Upper lobe of right lung (tissue), 1 donor: Measurements from ENCODE around the gene PDPK1. TPM values are rescaled to one million over a fixed set of nuclear protein-coding genes. Genes with fewer than 3 reads are reported as not detected.

Experiments used
- ATAC-seq: fragments of 200-7000 bp; cut with Tn5 transposase; one replicate; pipeline ENCODE4 v1.9.1; 2020; ENCODE audit warnings: mild to moderate bottlenecking, moderate library complexity
- DNase-seq: peaks from one replicate; pipeline ENCODE4 v3.0.0-alpha.2; 2020
- H3K27ac ChIP-seq: fragments of 200-600 bp; one replicate; pipeline ENCODE4 v1.8.0; 2022
- H3K27me3 ChIP-seq: fragments of 200-600 bp; one replicate; pipeline ENCODE4 v1.8.0; 2022; ENCODE audit warnings: mild to moderate bottlenecking
- H3K36me3 ChIP-seq: fragments of 200-600 bp; one replicate; pipeline ENCODE4 v1.8.0; 2022
- H3K4me1 ChIP-seq: fragments of 200-600 bp; one replicate; pipeline ENCODE4 v1.8.0; 2022
- H3K4me3 ChIP-seq: fragments of 200-600 bp; one replicate; pipeline ENCODE4 v1.8.0; 2022; ENCODE audit warnings: mild to moderate bottlenecking
- H3K9me3 ChIP-seq: fragments of 200-600 bp; one replicate; pipeline ENCODE4 v1.8.0; 2022
- CTCF ChIP-seq: fragments of 200-600 bp; IDR thresholded peaks from one replicate; pipeline ENCODE4 v1.8.0; 2022; ENCODE audit warnings: antibody characterized with exemption
- intact Hi-C: fragments of 100-400 bp; cut with DNase I; formaldehyde crosslinking; loops from one replicate; pipeline ENCODE4 v1.11.0; 2022
- total RNA-seq: library from RNA; stranded (reverse); fragmentation: NEBNext Ultra II Directional; extraction: Animal tissue kit (Norgen Biotek cat#: 25700); gene quantifications from one replicate; pipeline ENCODE4 v1.2.1, GENCODE V29; 2021
- donor health status: DM: no; HTN: yes; CAD: no; lungs with severe emphysema.

The PDPK1 gene
- total RNA-seq, 1 donor from 2014 or later = 90.9 TPM

GRCh38 chr16:2518823-2519710 is 18.8 kb upstream of the PDPK1 start:
- H3K4me1 ChIP-seq = peaks cover 57% of the 10 kb centered on the region
- intact Hi-C loops = no loop called here
- no peaks in the 10 kb centered on the region for H3K9me3 ChIP-seq
- H3K27me3 ChIP-seq = no peaks in the 10 kb centered on the region
- peak overlapping the region; percentile 67 for H3K4me3 ChIP-seq
- peak overlapping the region; percentile 70 for H3K27ac ChIP-seq
- ATAC-seq (no peak), DNase-seq (peak; percentile 70)
- peaks cover 29% of the 10 kb centered on the region for H3K36me3 ChIP-seq
- TF ChIP-seq CTCF = no peak

GRCh38 chr16:2519711-2520080 is 18.1 kb upstream of the PDPK1 start:
- Histone ChIP-seq H3K4me1 (peaks cover 57% of the 10 kb centered on the region), H3K36me3 (peaks cover 35% of the 10 kb centered on the region), H3K4me3 (peak overlapping the region; percentile 67), H3K27me3 (no peaks in the 10 kb centered on the region), H3K27ac (peak overlapping the region; percentile 70), H3K9me3 (no peaks in the 10 kb centered on the region)
- no peak for DNase-seq
- ATAC-seq = no peak
- no peak for TF ChIP-seq CTCF
- intact Hi-C loops = no loop called here

GRCh38 chr16:2520097-2520783 is 17.6 kb upstream of the PDPK1 start, which contains the start of gene AMDHD2:
Gene AMDHD2, plus strand, starts transcription at chr16:2520371. Its CDS starts 88 bp downstream, at chr16:2520459.
- H3K27me3 ChIP-seq = no peaks in the 10 kb centered on the region
- peak within 1 kb of the TSS; percentile 70 for H3K27ac ChIP-seq
- intact Hi-C loops = no loop called here
- TF ChIP-seq CTCF = no peak
- H3K9me3 ChIP-seq = no peaks in the 10 kb centered on the region
- peaks cover 40% of the 10 kb centered on the region for H3K36me3 ChIP-seq
- peak within 1 kb of the TSS; percentile 67 for H3K4me3 ChIP-seq
- DNase-seq (peak; percentile 95), ATAC-seq (peak; percentile 74)
- H3K4me1 ChIP-seq = peaks cover 53% of the 10 kb centered on the region

- TF ChIP-seq CTCF = no peak
- Histone ChIP-seq H3K27ac (peak overlapping the region; percentile 58), H3K27me3 (no peaks in the 10 kb centered on the region), H3K9me3 (no peaks in the 10 kb centered on the region), H3K4me1 (peaks cover 46% of the 10 kb centered on the region), H3K4me3 (peak overlapping the region; percentile 67), H3K36me3 (peaks cover 47% of the 10 kb centered on the region)
- ATAC-seq = peak; percentile 36
- peak; percentile 76 for DNase-seq
- intact Hi-C loops = no loop called here
Measured at GRCh38 chr16:2520784-2521531, 16.9 kb upstream of the PDPK1 start.

GRCh38 chr16:2523801-2524231 is 14.0 kb upstream of the PDPK1 start:
- Histone ChIP-seq H3K36me3 (peaks cover 69% of the 10 kb centered on the region), H3K27ac (no peak overlapping the region), H3K4me3 (no peak overlapping the region), H3K27me3 (no peaks in the 10 kb centered on the region), H3K4me1 (peaks cover 19% of the 10 kb centered on the region), H3K9me3 (no peaks in the 10 kb centered on the region)
- DNase-seq (no peak), ATAC-seq (no peak)
- intact Hi-C loops = no loop called here
- no peak for TF ChIP-seq CTCF
